ENCODE results near the gene LRRC36. TPM values are rescaled to one million over a fixed set of nuclear protein-coding genes. Genes with fewer than 3 reads are reported as not detected.
A peak's percentile ranks its signal among the peaks of the same experiment; 100 is the strongest.

LRRC36 gene
- total and polyA plus RNA-seq, 9 of the 15 experiments (the other 6 are each of a cell fraction or from before 2014, with no cell fraction given) = 0.09 to 0.40 (median 0.17) TPM; not detected in 1

- no peaks in the 10 kb centered on the region for H4K20me1 ChIP-seq (replicated peaks; ENCODE audit: control insufficient read depth, insufficient read depth, low read length)
Measured at GRCh38 chr16:67391424-67392300, 65.0 kb downstream of the LRRC36 start.

More at GRCh38 chr16:67391424-67392300, 65.0 kb downstream of the LRRC36 start:
- ChIA-PET CTCF (ENCODE audit: low intra/inter-chr PET ratio) (no interaction called here), POLR2A (interaction anchor here (0.7 to 1.1 kb wide), 2 partner anchors 15 to 39 kb away, joined by 4 read pairs; partner anchors contain the start of gene HSD11B2)
- ATAC-seq = no peak
- no peak overlapping the region for H3K4me3 ChIP-seq
- in situ Hi-C loops (cut with MboI) (no loop called here), intact Hi-C loops (cut with micrococcal nuclease) (loop anchor here (10.0 kb wide), 1 partner anchor 47 kb away; no protein-coding TSS in a partner anchor)
- no peak overlapping the region for H2AFZ ChIP-seq (ENCODE audit: low read depth, low read length)
- no peaks in the 10 kb centered on the region for H3K9me3 ChIP-seq (replicated peaks; ENCODE audit: control insufficient read depth, insufficient read depth, low read depth, low read length)
- no peaks in the 10 kb centered on the region for H3K9me1 ChIP-seq (ENCODE audit: control insufficient read depth, insufficient read depth, low read length)
- peak overlapping the region in 1 of 2 experiments; percentile 86; a peak in 2 of 4 replicates for H3K9ac ChIP-seq (ENCODE audit: insufficient read depth in 1 of 2, low read depth in 2 of 2, low read length in 2 of 2)
- no TSS peak for BruUV-seq (replicated peaks)
- peaks cover 16 to 59% of the 10 kb centered on the region in 2 experiments for H3K27me3 ChIP-seq (ENCODE audit: control insufficient read depth in 2 of 2, insufficient read depth in 2 of 2, low read length in 2 of 2)
- H3K4me1 ChIP-seq (replicated peaks in 1 of 2; ENCODE audit: control insufficient read depth in 2 of 2, insufficient read depth in 2 of 2, low read length in 2 of 2) = peaks cover 13 to 64% of the 10 kb centered on the region in 2 experiments
- no peak overlapping the region for H3K4me2 ChIP-seq (ENCODE audit: insufficient read depth, low read length)
- H3K79me2 ChIP-seq (ENCODE audit: control insufficient read depth, insufficient read depth, low read length) = no peaks in the 10 kb centered on the region
- no peak for DNase-seq (ENCODE audit: extremely low read depth in 1 of 4, low spot score in 3 of 4)
- TF ChIP-seq USF1 (CRISPR knock-in tag; IDR thresholded peaks at IDR 0.05) (no peak), RFX1 (IDR thresholded peaks at IDR 0.05) (peak; percentile 73), MXI1 (IDR thresholded peaks at IDR 0.05; ENCODE audit: low read depth, low read length) (0 out of 2 replicates have a peak, but pooled peaks have one; percentile 16), MED1 (CRISPR knock-in tag; IDR thresholded peaks at IDR 0.05; ENCODE audit: borderline replicate concordance) (no peak), IRF1 (CRISPR knock-in tag; IDR thresholded peaks at IDR 0.05; ENCODE audit: borderline replicate concordance) (no peak), SMAD2 (IDR thresholded peaks at IDR 0.05; ENCODE audit: low read depth, low read length) (no peak)
- FAIRE-seq = no peak
- WGBS (ENCODE audit: insufficient coverage, low coverage, missing lambda C conversion rate) = 17% methylated on average over 10 of the region's 15 CpGs
- no peak overlapping the region for H3K27ac ChIP-seq (ENCODE audit: extremely low read depth, low read depth, low read length)
- H3K36me3 ChIP-seq (ENCODE audit: control insufficient read depth, insufficient read depth, low read length) = no peaks in the 10 kb centered on the region

Measured in K562 (cell line).